NB4 (cell line): ENCODE data around the gene CYP26B1.

Experiments
- MYC ChIP-seq: IDR thresholded peaks from 2 replicates; pipeline ENCODE4 v1.6.1; 2011; ENCODE audit warnings: low read depth, low read length
- POLR2A ChIP-seq: IDR thresholded peaks from 2 replicates; pipeline ENCODE4 v1.6.1; 2011; ENCODE audit warnings: mild to moderate bottlenecking; ENCODE audit not compliant: insufficient read length; ENCODE audit errors: extremely low read depth
- TF ChIP-seq, protein P1 (sequence below): IDR thresholded peaks from one replicate; pipeline ENCODE4 v1.5.1; 2012; ENCODE audit warnings: low read depth, low read length
- TF ChIP-seq, protein P2 (sequence below): IDR thresholded peaks from 2 replicates; pipeline ENCODE4 v1.6.1; 2011; ENCODE audit warnings: low read depth, low read length

DNA sequence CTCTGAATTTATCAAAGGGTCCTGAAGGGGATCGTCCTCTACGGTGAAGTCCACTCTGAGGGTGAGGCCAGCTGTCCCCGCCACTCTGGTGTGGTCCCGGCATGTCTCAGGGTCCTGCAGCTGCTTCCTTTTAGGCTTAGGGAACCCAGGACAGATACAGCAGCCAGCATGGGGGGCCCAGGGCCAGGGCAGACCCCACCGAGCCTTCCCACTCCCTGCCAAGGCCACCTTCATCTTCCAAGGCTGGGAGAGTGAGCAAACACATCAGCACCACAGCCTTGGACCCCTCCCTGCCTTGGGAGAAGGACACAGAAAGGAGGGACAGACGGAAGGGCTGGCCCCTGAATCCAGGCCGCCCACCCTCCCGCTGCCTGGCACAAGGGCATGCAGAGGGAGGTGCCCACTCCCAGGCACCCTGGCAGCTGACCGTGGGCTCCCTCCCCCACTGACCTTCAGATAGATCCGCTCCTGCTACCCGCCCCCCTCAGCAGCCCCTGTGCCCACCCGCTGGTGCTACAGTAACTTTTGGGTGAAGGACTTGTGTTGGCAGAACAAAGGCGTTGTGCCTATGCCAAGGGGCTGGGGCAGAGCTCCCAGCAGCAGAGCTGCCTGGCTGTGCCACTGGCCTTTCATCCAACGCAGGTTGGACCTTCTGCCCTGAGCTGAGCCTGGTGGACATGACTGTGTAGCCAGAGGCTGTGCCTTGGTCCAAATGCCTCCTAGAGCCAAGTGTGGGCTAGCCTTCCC lies 7.6 kb downstream of the CYP26B1 start:
- TF ChIP-seq, protein P1, sequence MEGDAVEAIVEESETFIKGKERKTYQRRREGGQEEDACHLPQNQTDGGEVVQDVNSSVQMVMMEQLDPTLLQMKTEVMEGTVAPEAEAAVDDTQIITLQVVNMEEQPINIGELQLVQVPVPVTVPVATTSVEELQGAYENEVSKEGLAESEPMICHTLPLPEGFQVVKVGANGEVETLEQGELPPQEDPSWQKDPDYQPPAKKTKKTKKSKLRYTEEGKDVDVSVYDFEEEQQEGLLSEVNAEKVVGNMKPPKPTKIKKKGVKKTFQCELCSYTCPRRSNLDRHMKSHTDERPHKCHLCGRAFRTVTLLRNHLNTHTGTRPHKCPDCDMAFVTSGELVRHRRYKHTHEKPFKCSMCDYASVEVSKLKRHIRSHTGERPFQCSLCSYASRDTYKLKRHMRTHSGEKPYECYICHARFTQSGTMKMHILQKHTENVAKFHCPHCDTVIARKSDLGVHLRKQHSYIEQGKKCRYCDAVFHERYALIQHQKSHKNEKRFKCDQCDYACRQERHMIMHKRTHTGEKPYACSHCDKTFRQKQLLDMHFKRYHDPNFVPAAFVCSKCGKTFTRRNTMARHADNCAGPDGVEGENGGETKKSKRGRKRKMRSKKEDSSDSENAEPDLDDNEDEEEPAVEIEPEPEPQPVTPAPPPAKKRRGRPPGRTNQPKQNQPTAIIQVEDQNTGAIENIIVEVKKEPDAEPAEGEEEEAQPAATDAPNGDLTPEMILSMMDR = no peak
- TF ChIP-seq POLR2A = no peak
- no peak for TF ChIP-seq MYC
- TF ChIP-seq, protein P2, sequence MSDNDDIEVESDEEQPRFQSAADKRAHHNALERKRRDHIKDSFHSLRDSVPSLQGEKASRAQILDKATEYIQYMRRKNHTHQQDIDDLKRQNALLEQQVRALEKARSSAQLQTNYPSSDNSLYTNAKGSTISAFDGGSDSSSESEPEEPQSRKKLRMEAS = no peak
